Esophagus squamous epithelium (tissue), 5 donors: Measurements from ENCODE around the gene SMIM12. TPM values are rescaled to one million over a fixed set of nuclear protein-coding genes. Genes with fewer than 3 reads are reported as not detected.

Experiments used
- DNase-seq: peaks from one replicate; lab custom pipeline; 2025; lab: John Stamatoyannopoulos, UW
- H3K27ac ChIP-seq, 4 donors: fragments of 200-600 bp; sonication (generic); one replicate each; pipeline ENCODE4 v1.5.1; 2016 to 2019; ENCODE audit warnings: mild to moderate bottlenecking in 1 of 4
- H3K27me3 ChIP-seq, 4 donors: fragments of 200-600 bp; sonication (generic); 1 replicate in 3 of 4; 2 replicates in 1 of 4; pipeline versions ENCODE4 v1.5.1 to v1.6.0; 2017 to 2021; ENCODE audit warnings: antibody characterized with exemption in 1 of 4
- H3K36me3 ChIP-seq, 3 donors: fragments of 200-600 bp; sonication (generic); one replicate each; pipeline ENCODE4 v1.5.1; 2016 to 2019
- H3K4me1 ChIP-seq, 3 donors: fragments of 200-600 bp; sonication (generic); one replicate each; pipeline ENCODE4 v1.5.1; 2017 to 2019
- H3K4me3 ChIP-seq, 4 donors: fragments of 200-600 bp; sonication (generic); 1 replicate in 3 of 4; 2 replicates in 1 of 4; pipeline ENCODE4 v1.5.1; 2016 to 2019; ENCODE audit warnings: mild to moderate bottlenecking in 2 of 4, moderate library complexity in 1 of 4
- H3K9me3 ChIP-seq, 3 donors: fragments of 200-600 bp; sonication (generic); one replicate each; pipeline ENCODE4 v1.5.1; 2016 to 2019
- POLR2A ChIP-seq, 4 donors: fragments of 450-650 bp; IDR thresholded peaks; one replicate each; pipeline ENCODE4 v1.6.1; 2017; ENCODE audit warnings: antibody characterized with exemption in 4 of 4, mild to moderate bottlenecking in 4 of 4, moderate library complexity in 3 of 4
- WGBS, 2 donors: methylation state at CpG; one replicate each; pipeline ENCODE4 v1.1.5; 2018; 5-methylcytosine and 5-hydroxymethylcytosine counted together
- intact Hi-C: fragments of 100-400 bp; cut with DNase I; formaldehyde crosslinking; loops from one replicate; pipeline ENCODE4 v1.15.0; 2022
- total RNA-seq, 4 donors: library from RNA; depleted of rRNA; stranded (reverse); fragments of >200 nt; gene quantifications; one replicate each; pipeline ENCODE4 v1.1.0, GENCODE V29; 2016
- TF ChIP-seq, protein P1 (sequence below), 6 experiments: fragments of 450-650 bp in 4 of 6; fragments of 200-600 bp in 2 of 6; sonication (generic) in 2 of 6; IDR thresholded peaks; one replicate each; pipeline ENCODE4 v1.5.1; 2016 to 2019; ENCODE audit warnings: antibody characterized with exemption in 6 of 6, mild to moderate bottlenecking in 4 of 6, moderate library complexity in 4 of 6
- donor health status: DM: yes; HTN: yes; CAD: no.

Gene SMIM12
- total RNA-seq, 4 donors from 2014 or later, result 29.5 to 41.8 (median 36.0) TPM

DNA sequence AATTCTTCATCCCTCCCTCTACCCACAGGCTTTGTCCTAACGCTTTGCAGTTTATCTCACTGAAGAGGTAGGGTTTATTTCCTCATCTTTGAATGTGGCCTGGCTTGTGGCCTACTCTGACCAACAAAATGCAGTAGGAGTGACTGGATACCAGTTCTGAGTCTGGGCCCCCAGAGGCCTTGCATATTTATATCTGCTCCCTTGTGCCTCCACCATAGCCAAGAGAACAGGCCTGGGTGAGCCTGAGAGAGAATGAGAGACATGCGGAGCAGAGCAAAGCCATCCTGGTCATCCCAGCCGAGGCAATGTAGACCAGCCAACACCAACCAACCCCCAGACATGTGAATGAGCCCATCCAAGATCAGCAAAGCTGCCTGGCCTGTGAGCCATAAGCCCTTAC, 30.3 kb downstream of the SMIM12 start:
- TF ChIP-seq, protein P1, sequence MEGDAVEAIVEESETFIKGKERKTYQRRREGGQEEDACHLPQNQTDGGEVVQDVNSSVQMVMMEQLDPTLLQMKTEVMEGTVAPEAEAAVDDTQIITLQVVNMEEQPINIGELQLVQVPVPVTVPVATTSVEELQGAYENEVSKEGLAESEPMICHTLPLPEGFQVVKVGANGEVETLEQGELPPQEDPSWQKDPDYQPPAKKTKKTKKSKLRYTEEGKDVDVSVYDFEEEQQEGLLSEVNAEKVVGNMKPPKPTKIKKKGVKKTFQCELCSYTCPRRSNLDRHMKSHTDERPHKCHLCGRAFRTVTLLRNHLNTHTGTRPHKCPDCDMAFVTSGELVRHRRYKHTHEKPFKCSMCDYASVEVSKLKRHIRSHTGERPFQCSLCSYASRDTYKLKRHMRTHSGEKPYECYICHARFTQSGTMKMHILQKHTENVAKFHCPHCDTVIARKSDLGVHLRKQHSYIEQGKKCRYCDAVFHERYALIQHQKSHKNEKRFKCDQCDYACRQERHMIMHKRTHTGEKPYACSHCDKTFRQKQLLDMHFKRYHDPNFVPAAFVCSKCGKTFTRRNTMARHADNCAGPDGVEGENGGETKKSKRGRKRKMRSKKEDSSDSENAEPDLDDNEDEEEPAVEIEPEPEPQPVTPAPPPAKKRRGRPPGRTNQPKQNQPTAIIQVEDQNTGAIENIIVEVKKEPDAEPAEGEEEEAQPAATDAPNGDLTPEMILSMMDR (IDR thresholded peaks at IDR 0.05), result no peak
- no peak for TF ChIP-seq POLR2A (IDR thresholded peaks at IDR 0.05)
- 39 to 60% methylated on average over 1 of the region's 3 CpGs for WGBS, 2 donors
- DNase-seq, result no peak
- no peak overlapping the region for H3K27ac ChIP-seq
- no peak overlapping the region for H3K4me3 ChIP-seq
- no peaks in the 10 kb centered on the region for H3K9me3 ChIP-seq
- intact Hi-C loops, result no loop called here
- H3K36me3 ChIP-seq, result no peaks in the 10 kb centered on the region
- peaks cover 0 to 23% (median 0%) of the 10 kb centered on the region in 3 donors for H3K4me1 ChIP-seq
- H3K27me3 ChIP-seq, result no peaks in the 10 kb centered on the region

DNA sequence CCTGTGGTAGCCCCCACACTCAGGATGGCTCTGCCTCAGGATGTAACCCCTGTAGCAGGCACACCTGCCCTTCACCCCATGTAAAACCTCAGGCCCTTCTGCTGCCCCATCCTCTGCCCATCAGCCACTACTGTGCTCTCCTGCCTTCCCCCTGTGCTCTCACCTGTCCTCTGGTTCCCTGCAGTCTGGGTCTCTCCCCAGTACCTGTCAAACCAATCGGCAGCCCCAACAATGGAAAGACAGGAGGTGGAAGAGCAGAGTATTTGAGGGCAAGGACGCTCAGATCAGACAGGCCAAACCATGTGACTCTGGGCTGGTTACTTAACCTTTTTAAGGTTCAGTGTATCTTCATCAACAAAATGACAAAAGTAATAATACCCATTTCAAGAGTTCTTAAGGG, 30.9 kb downstream of the SMIM12 start:
- Histone ChIP-seq H3K4me3 (no peak overlapping the region), H3K27ac (peak overlapping the region in 1 of 4 donors; percentile 0), H3K36me3 (no peaks in the 10 kb centered on the region), H3K4me1 (peaks cover 0 to 23% (median 0%) of the 10 kb centered on the region in 3 donors), H3K27me3 (no peaks in the 10 kb centered on the region), H3K9me3 (no peaks in the 10 kb centered on the region)
- no peak for DNase-seq
- WGBS, 2 donors, result 50 to 83% methylated on average over 2 of the region's 2 CpGs
- intact Hi-C loops, result no loop called here
- TF ChIP-seq POLR2A (IDR thresholded peaks at IDR 0.05), result no peak
- TF ChIP-seq, protein P1 (IDR thresholded peaks at IDR 0.05), result no peak

DNA sequence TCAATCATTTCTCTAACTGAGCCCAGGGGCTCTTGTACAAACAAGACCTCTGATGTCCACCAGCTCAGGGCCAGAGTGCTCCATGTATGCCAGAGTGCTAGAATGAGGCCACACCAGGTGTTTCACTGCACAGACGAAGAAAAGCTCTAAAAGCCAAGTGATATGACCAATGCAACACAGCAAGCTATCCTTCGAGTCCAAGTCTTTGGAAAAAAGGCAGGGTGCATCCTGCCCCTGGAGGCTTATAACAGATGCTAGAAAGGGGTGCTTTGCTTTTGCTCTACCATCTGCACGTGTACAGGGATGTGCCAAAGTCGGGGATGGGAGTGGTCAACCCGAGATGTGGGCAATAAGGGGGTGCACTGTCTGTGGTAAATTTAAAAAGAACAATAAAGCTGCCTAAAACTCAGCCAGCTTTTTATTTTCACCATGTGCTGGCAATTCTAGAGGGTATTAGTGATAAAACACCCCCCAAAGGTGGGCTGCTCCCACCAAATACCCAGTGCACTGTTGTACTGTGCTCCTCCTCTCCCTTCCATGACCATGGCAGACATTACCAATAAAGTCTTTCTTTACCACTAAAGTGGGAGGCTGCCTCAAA, 32.1 kb downstream of the SMIM12 start:
- TF ChIP-seq, protein P1 (IDR thresholded peaks at IDR 0.05), result no peak
- TF ChIP-seq POLR2A (IDR thresholded peaks at IDR 0.05), result no peak
- DNase-seq, result no peak
- no peaks in the 10 kb centered on the region for H3K9me3 ChIP-seq
- H3K36me3 ChIP-seq, result no peaks in the 10 kb centered on the region
- peaks cover 0 to 18% (median 0%) of the 10 kb centered on the region in 3 donors for H3K4me1 ChIP-seq
- H3K4me3 ChIP-seq, result no peak overlapping the region
- 71 to 74% methylated on average over 5 of the region's 5 CpGs for WGBS, 2 donors
- intact Hi-C loops, result no loop called here
- H3K27me3 ChIP-seq, result no peaks in the 10 kb centered on the region
- H3K27ac ChIP-seq, result no peak overlapping the region

DNA sequence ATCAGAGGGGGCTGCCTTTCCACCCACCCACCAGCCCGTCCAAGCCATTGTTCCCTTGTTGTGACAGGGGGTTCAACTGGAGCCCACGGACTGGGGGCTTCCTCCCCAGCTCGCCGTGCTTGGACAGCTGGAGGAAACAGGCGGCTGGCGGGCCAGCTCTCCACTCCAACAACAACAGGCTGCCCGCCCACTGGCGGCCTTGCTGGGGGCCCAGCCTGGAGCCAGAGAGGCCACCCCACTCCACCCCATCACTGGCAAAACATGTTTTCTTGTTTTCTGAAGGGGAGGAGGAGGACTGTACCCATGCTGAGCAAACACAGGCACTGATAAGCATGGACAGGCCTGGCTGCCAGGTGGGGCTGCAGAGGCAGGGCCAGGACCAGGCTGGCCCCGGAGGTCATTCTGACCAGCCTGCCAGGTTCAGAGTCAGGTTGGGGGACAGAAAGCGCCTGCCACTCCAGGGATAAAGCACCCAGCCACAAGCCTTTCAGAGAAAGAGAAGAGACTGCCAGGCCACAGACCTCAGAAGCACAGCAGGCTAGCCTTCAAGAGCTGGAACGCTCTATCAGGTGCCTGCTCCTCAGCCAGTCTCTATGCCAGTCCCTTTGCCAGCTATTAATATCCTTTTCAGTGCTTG, 34.0 kb downstream of the SMIM12 start:
- intact Hi-C loops, result no loop called here
- peak overlapping the region in 1 of 4 donors; percentile 18 for H3K27ac ChIP-seq
- no peaks in the 10 kb centered on the region for H3K9me3 ChIP-seq

More for the DNA sequence above, 34.0 kb downstream of the SMIM12 start:
- Histone ChIP-seq H3K36me3 (no peaks in the 10 kb centered on the region), H3K4me3 (no peak overlapping the region), H3K4me1 (peaks cover 0 to 9% (median 0%) of the 10 kb centered on the region in 3 donors), H3K27me3 (no peaks in the 10 kb centered on the region)
- no peak for DNase-seq
- 92 to 100% methylated on average over 1 to 2 of the region's 11 CpGs for WGBS, 2 donors
- TF ChIP-seq, protein P1 (IDR thresholded peaks at IDR 0.05), result no peak
